CD4-positive, alpha-beta memory T cell (primary cell): Measurements from ENCODE around the gene PRAMEF15. TPM values are rescaled to one million over a fixed set of nuclear protein-coding genes. Genes with fewer than 3 reads are reported as not detected.
"Not testable (repeated sequence)": the region's sequence is repeated elsewhere in the genome, so short reads cannot be mapped to it uniquely, and the experiment has no call there.

Experiments
- CTCF ChIA-PET: fragments of 350-600 bp; sonication (Branson Sonifier 250); formaldehyde crosslinking; loops from one replicate; lab custom pipeline; 2021; ENCODE audit warnings: inconsistent platforms; ENCODE audit not compliant: partially characterized antibody; lab: Charles Lee
- POLR2A ChIA-PET: fragments of 350-600 bp; sonication (Branson Sonifier 250); formaldehyde crosslinking; loops from one replicate; lab custom pipeline; 2021; ENCODE audit not compliant: partially characterized antibody; lab: Charles Lee
- DNase-seq, 5 donors: peaks; one replicate each; pipeline versions ENCODE4 v3.0.0 to v3.0.0-alpha.2; 2020 to 2022; ENCODE audit warnings: mixed read lengths in 1 of 5
- H3K27ac ChIP-seq: one replicate; pipeline ENCODE4 v1.7.0; 2013; ENCODE audit warnings: low read depth, low read length
- H3K27me3 ChIP-seq: 2 replicates; pipeline ENCODE4 v1.7.0; 2013; ENCODE audit warnings: mild to moderate bottlenecking, low read length, moderate library complexity; ENCODE audit not compliant: insufficient read depth
- H3K36me3 ChIP-seq: 2 replicates; pipeline ENCODE4 v1.7.0; 2013; ENCODE audit warnings: mild to moderate bottlenecking, low read length, moderate library complexity; ENCODE audit not compliant: insufficient read depth
- H3K4me1 ChIP-seq: 2 replicates; pipeline ENCODE4 v1.7.0; 2013; ENCODE audit warnings: mild to moderate bottlenecking, low read length, moderate library complexity; ENCODE audit not compliant: insufficient read depth
- H3K4me3 ChIP-seq, 2 donors: one replicate each; pipeline ENCODE4 v1.7.0; 2013; ENCODE audit warnings: low read length in 2 of 2, mild to moderate bottlenecking in 1 of 2
- H3K9me3 ChIP-seq, 2 donors: one replicate each; pipeline ENCODE4 v1.7.0; 2013; ENCODE audit warnings: low read length in 2 of 2, control low read depth in 1 of 2; ENCODE audit not compliant: control insufficient read depth in 1 of 2
- H3K27ac Mint-ChIP-seq, 7 donors: one replicate each; pipeline ENCODE4 v1.8.0; 2020 to 2021; ENCODE audit warnings: mixed read lengths in 7 of 7, mild to moderate bottlenecking in 6 of 7, inconsistent platforms in 3 of 7, moderate library complexity in 3 of 7
- H3K27me3 Mint-ChIP-seq, 2 donors: one replicate each; pipeline ENCODE4 v1.8.0; 2020 to 2021; ENCODE audit warnings: mixed read lengths in 2 of 2
- H3K36me3 Mint-ChIP-seq, 2 donors: one replicate each; pipeline ENCODE4 v1.8.0; 2020 to 2021; ENCODE audit warnings: mixed read lengths in 2 of 2, inconsistent platforms in 1 of 2, mild to moderate bottlenecking in 1 of 2
- H3K4me1 Mint-ChIP-seq, 4 donors: one replicate each; pipeline ENCODE4 v1.8.0; 2020 to 2021; ENCODE audit warnings: mixed read lengths in 4 of 4, mild to moderate bottlenecking in 1 of 4
- H3K4me3 Mint-ChIP-seq, 8 donors: one replicate each; pipeline ENCODE4 v1.8.0; 2020 to 2021; ENCODE audit warnings: mixed read lengths in 8 of 8, mild to moderate bottlenecking in 7 of 8, moderate library complexity in 6 of 8, inconsistent platforms in 3 of 8
- H3K9me3 Mint-ChIP-seq, 8 donors: one replicate each; pipeline ENCODE4 v1.8.0; 2020 to 2021; ENCODE audit warnings: mixed read lengths in 8 of 8, mild to moderate bottlenecking in 5 of 8, inconsistent platforms in 3 of 8, moderate library complexity in 1 of 8
- intact Hi-C: fragments of 100-400 bp; cut with micrococcal nuclease; formaldehyde crosslinking; loops from one replicate; pipeline ENCODE4 v1.15.1; 2023
- polyA plus RNA-seq, 2 donors: library from polyadenylated mRNA; unstranded; fragments of 300-500 nt; fragmentation: Illumina TruSeq; gene quantifications; one replicate each; pipeline ENCODE4 v1.2.3, GENCODE V29; 2021
- total RNA-seq, 2 experiments: library from RNA; stranded (reverse); gene quantifications; one replicate each; pipeline ENCODE4 v1.2.3, GENCODE V29; 2021

The PRAMEF15 gene
- total RNA-seq (not detected), polyA plus RNA-seq (not detected)

DNA sequence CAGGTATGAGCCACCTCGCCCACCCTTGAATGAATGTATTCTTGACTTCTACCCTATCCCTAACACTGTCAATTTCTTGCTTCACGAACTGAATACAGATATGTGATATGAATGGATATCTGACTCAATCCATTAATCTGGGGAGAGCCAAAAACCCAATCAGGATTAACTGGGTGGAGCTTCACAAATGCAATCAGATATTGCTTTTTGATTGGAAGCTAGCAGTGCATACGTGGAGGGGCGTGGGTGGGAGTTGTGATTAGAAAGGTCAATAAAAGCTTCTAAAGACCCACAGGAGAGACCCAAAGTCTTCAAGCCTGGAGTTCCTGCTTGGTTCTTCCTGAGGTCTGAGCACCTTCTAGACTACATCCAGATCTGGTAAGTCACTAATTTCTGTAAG lies at the start of gene PRAMEF15:
PRAMEF15 (plus strand) TSS at position 301 of the 400 bp plus-strand sequence. CDS start 2,827 bp downstream, outside the sequence.
- H3K36me3 Mint-ChIP-seq, DNase-seq, H3K4me3 Mint-ChIP-seq, H3K4me1 Mint-ChIP-seq, H3K27ac ChIP-seq, H3K36me3 ChIP-seq, H3K27me3 ChIP-seq, H3K9me3 ChIP-seq, CTCF ChIA-PET, H3K4me3 ChIP-seq, POLR2A ChIA-PET, H3K4me1 ChIP-seq, H3K27ac Mint-ChIP-seq, H3K9me3 Mint-ChIP-seq, intact Hi-C loops, H3K27me3 Mint-ChIP-seq: not testable (repeated sequence)

DNA sequence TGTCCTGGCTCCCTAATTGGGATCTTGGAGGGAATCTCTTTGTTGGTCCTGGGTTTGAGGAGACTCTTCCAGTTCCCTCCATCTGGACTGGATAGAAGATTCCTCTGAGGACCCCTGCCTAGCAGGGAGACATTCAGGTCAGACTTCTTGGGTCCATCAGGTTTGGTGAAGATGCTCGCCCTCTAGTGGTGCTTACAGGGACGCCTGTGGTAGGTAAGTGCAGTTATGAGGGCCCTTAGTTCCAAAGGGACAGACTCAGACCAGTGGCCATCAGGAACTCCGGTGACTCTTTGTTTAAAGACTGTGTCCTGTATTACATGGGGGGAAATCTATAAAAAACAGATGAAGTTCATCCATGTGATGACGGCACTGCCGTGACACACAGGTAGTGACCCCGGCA lies 38.4 kb upstream of the PRAMEF15 start:
- DNase-seq, H3K27ac ChIP-seq, H3K4me3 Mint-ChIP-seq, H3K36me3 Mint-ChIP-seq, POLR2A ChIA-PET, H3K9me3 Mint-ChIP-seq, H3K36me3 ChIP-seq, H3K4me1 Mint-ChIP-seq, H3K4me1 ChIP-seq, CTCF ChIA-PET, H3K4me3 ChIP-seq, H3K9me3 ChIP-seq, intact Hi-C loops, H3K27me3 ChIP-seq, H3K27ac Mint-ChIP-seq, H3K27me3 Mint-ChIP-seq: not testable (repeated sequence)

DNA sequence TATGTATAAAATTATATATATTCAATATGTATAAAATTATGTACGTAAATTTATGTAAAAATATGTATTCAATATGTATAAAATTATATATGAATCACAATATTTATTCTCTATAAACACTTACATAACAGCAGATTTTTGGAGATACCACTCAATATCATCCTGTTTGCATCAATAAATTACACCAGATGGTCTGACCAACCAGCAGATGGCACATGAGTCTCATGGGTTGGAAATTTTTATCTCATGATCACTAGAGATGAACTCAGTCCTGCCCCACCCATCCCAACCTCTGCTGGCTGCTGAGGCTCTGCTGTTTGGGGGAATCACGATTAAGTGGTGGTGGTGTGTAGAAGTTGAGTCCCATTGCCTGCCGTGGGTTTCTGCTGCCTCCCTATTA lies 35.8 kb upstream of the PRAMEF15 start:
- H3K4me1 Mint-ChIP-seq, CTCF ChIA-PET, H3K9me3 Mint-ChIP-seq, H3K4me1 ChIP-seq, H3K27ac Mint-ChIP-seq, H3K27me3 Mint-ChIP-seq, DNase-seq, POLR2A ChIA-PET, H3K36me3 Mint-ChIP-seq, H3K36me3 ChIP-seq, H3K27me3 ChIP-seq, intact Hi-C loops, H3K4me3 ChIP-seq, H3K27ac ChIP-seq, H3K4me3 Mint-ChIP-seq, H3K9me3 ChIP-seq: not testable (repeated sequence)

DNA sequence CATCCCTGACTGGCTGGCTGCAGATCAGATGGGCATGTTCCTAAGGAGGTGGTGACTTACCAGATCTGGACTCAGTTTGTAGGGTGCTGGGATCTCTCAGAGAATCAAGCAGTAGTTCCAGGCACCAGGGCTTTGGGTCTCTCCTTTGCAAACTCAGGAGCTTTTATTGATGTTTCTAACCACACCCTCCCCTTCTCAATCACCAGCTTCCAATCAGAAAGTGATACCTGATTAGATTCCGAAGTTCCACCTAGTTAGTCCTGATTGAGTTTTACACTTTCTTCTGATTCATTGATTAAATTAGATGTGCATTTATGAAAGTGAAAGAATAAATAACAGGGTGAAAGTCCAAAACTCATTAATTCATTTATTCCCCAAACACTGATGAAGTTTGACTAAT lies 30.3 kb upstream of the PRAMEF15 start, which contains the start of gene PRAMEF8:
PRAMEF8 (minus strand) TSS at position 101 of the 400 bp plus-strand sequence. CDS start 1,046 bp downstream, outside the sequence.
- CTCF ChIA-PET, DNase-seq, POLR2A ChIA-PET, H3K36me3 ChIP-seq, H3K9me3 Mint-ChIP-seq, H3K36me3 Mint-ChIP-seq, H3K27ac ChIP-seq, H3K27me3 Mint-ChIP-seq, H3K9me3 ChIP-seq, H3K27ac Mint-ChIP-seq, H3K4me3 ChIP-seq, H3K4me1 ChIP-seq, H3K4me3 Mint-ChIP-seq, H3K4me1 Mint-ChIP-seq, H3K27me3 ChIP-seq, intact Hi-C loops: not testable (repeated sequence)

DNA sequence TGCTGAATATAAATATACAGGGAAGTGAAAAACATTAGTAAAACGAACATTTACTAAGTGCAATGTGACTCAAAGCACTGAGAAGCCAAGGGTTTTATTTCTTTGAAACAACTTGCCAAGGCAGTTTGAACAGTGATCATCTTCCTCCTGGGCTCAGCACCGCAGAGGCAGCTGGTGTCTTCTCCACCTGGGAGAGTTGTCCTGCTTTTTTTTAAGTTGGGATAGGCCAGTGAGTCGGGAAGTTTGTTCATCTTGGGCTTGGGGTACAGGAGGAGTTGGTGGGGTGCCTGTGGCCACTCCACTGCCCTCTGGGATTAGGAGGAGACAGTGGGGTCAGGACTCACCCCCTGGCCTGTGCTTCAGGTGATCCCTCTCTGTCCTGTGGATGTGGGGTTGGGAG lies 26.4 kb upstream of the PRAMEF15 start:
- H3K9me3 Mint-ChIP-seq, DNase-seq, H3K36me3 ChIP-seq, H3K4me1 ChIP-seq, H3K27ac Mint-ChIP-seq, H3K4me1 Mint-ChIP-seq, H3K27me3 Mint-ChIP-seq, H3K4me3 ChIP-seq, CTCF ChIA-PET, POLR2A ChIA-PET, intact Hi-C loops, H3K27me3 ChIP-seq, H3K27ac ChIP-seq, H3K4me3 Mint-ChIP-seq, H3K9me3 ChIP-seq, H3K36me3 Mint-ChIP-seq: not testable (repeated sequence)

DNA sequence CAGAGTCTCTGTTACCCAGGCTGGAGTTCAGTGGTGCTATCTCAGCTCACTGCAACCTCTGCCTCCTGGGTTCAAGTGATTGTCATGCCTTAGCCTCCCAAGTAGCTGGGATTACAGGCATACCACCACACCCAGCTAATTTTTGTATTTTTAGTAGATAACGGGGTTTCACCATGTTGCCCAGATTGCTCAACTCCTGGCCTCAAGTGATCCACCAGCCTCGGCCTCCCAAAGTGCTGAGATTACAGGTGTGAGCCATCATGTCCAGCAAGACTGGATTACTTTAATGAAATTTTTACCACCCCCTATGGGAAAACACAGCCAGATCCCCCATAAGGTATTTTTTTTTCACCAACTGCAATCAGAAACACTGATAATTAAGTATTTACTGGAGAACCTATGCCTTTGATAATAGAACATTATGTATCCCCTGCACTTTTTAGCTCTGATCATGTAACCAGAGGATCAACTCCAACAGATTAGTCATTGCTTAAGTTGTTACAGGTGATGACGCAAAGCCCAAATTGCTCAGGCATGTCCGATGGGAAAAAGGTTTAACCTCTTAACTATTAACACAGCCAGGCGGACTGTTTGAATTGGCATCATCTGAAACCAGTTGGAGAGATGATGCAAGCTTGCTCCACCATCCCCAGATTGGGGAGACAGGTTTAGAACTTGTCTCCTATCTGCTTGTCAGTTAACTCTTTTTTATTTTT lies 18.0 kb upstream of the PRAMEF15 start:
- H3K4me1 Mint-ChIP-seq, H3K36me3 ChIP-seq, H3K27me3 Mint-ChIP-seq, H3K4me1 ChIP-seq, POLR2A ChIA-PET, H3K4me3 ChIP-seq, intact Hi-C loops, H3K9me3 ChIP-seq, H3K4me3 Mint-ChIP-seq, H3K27ac ChIP-seq, CTCF ChIA-PET, H3K36me3 Mint-ChIP-seq, DNase-seq, H3K9me3 Mint-ChIP-seq, H3K27me3 ChIP-seq, H3K27ac Mint-ChIP-seq: not testable (repeated sequence)

DNA sequence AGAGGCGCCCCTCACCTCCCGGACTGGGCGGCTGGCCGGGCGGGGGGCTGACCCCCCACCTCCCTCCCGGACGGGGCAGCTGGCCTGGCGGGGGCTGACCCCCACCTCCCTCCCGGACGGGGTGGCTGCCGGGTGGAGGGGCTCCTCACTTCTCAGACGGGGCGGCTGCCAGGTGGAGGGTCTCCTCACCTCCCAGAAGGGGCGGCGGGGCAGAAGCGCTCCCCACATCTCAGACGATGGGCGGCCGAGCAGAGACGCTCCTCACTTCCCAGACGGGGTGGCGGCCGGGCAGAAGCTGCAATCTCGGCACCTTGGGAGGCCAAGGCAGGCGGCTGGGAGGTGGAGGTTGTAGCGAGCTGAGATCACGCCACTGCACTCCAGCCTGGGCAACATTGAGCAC lies 16.7 kb upstream of the PRAMEF15 start:
- H3K27me3 ChIP-seq, H3K4me1 Mint-ChIP-seq, H3K4me3 Mint-ChIP-seq, CTCF ChIA-PET, POLR2A ChIA-PET, H3K36me3 Mint-ChIP-seq, H3K4me3 ChIP-seq, H3K27me3 Mint-ChIP-seq, H3K4me1 ChIP-seq, intact Hi-C loops, H3K9me3 ChIP-seq, H3K36me3 ChIP-seq, H3K27ac ChIP-seq, DNase-seq, H3K9me3 Mint-ChIP-seq, H3K27ac Mint-ChIP-seq: not testable (repeated sequence)

DNA sequence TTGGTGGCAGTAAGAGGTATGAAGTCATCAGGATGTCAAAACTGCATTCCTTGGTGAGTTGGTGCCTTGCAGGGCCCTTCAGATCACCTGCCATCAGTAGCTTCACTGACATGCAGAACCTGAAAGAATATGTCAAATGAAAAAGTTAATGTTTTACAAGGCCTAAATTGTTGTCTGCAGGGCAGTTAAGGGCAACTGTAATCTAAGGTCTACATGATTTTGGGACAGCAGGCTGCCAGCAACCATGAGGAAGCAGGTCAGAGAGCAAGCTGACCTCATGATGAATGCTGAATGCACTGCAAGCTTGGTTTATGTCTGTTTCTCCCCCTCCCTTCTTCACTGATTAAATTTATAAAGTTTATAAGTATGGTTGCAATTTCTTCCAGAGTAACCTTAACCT lies 13.2 kb upstream of the PRAMEF15 start:
- H3K27me3 ChIP-seq, H3K27ac ChIP-seq, DNase-seq, H3K9me3 ChIP-seq, H3K9me3 Mint-ChIP-seq, intact Hi-C loops, H3K4me1 Mint-ChIP-seq, H3K27ac Mint-ChIP-seq, H3K4me3 ChIP-seq, POLR2A ChIA-PET, CTCF ChIA-PET, H3K36me3 ChIP-seq, H3K4me1 ChIP-seq, H3K27me3 Mint-ChIP-seq, H3K36me3 Mint-ChIP-seq, H3K4me3 Mint-ChIP-seq: not testable (repeated sequence)
